ENCODE measurements around the gene CLVS2. TPM values are rescaled to one million over a fixed set of nuclear protein-coding genes. Genes with fewer than 3 reads are reported as not detected.

CLVS2 gene
- total and polyA plus RNA-seq, 2 of the 4 experiments (the other 2 are of a cell fraction): 0.02 TPM; not detected in 1

- Histone ChIP-seq H3K4ac (ENCODE audit: low read depth, low read length) (no peak overlapping the region), H3K4me1 (ENCODE audit: control insufficient read depth, insufficient read depth, low read length) (no peaks in the 10 kb centered on the region), H4K5ac (ENCODE audit: low read depth, low read length) (no peak overlapping the region), H3K36me3 (ENCODE audit: control insufficient read depth, insufficient read depth, low read length) (no peaks in the 10 kb centered on the region), H3K23ac (ENCODE audit: low read depth, low read length) (no peak overlapping the region), H3K56ac (ENCODE audit: extremely low read depth, insufficient read depth, low read length) (no peak overlapping the region), H4K20me1 (ENCODE audit: insufficient read depth, low read length) (no peaks in the 10 kb centered on the region), H2BK5ac (ENCODE audit: low read depth, low read length, poor library complexity, severe bottlenecking) (no peak overlapping the region), H2BK15ac (ENCODE audit: low read depth, low read length) (no peak overlapping the region), H2BK20ac (ENCODE audit: low read depth, low read length) (no peak overlapping the region), H3K79me1 (ENCODE audit: low read depth in 1 of 2, low read length in 2 of 2) (no peaks in the 10 kb centered on the region), H2AK9ac (replicated peaks; ENCODE audit: low read depth, low read length, poor library complexity) (no peak overlapping the region), H3K9me3 (ENCODE audit: control insufficient read depth, insufficient read depth, low read length) (peaks cover 10% of the 10 kb centered on the region), H2AK5ac (ENCODE audit: low read depth, low read length) (no peak overlapping the region), H3K9me1 (ENCODE audit: insufficient read depth, low read length) (no peaks in the 10 kb centered on the region), H4K91ac (ENCODE audit: insufficient read depth, low read depth, low read length) (no peak overlapping the region), H2AFZ (replicated peaks; ENCODE audit: low read length, poor library complexity) (no peak overlapping the region), H3K27ac (ENCODE audit: insufficient read depth, low read length) (no peak overlapping the region), H3K27me3 (ENCODE audit: control insufficient read depth, insufficient read depth, low read length) (no peaks in the 10 kb centered on the region), H3K9ac (ENCODE audit: low read depth, low read length) (no peak overlapping the region), H3K4me2 (ENCODE audit: low read depth, low read length) (no peak overlapping the region), H3K4me3 (ENCODE audit: insufficient read depth, low read depth, low read length) (no peak overlapping the region), H4K8ac (ENCODE audit: low read depth in 2 of 2, low read length in 2 of 2) (no peak overlapping the region), H3K14ac (replicated peaks; ENCODE audit: low read depth, low read length) (no peak overlapping the region), H3K18ac (ENCODE audit: low read depth, low read length) (no peak overlapping the region), H2BK120ac (ENCODE audit: low read depth, low read length) (no peak overlapping the region)
- TF ChIP-seq CTCF (conservative IDR thresholded peaks at IDR 0.05; ENCODE audit: low read depth, low read length) (no peak), POLR2A (IDR thresholded peaks at IDR 0.05; ENCODE audit: low read depth, low read length) (no peak), MAFK (IDR thresholded peaks at IDR 0.05; ENCODE audit: low read depth, low read length) (no peak), MXI1 (IDR thresholded peaks at IDR 0.05; ENCODE audit: borderline replicate concordance, low read depth, low read length) (no peak), BHLHE40 (IDR thresholded peaks at IDR 0.05; ENCODE audit: low read depth, low read length) (no peak), SMC3 (IDR thresholded peaks at IDR 0.05; ENCODE audit: low read depth, low read length) (no peak)
- TF ChIP-seq, protein P1, sequence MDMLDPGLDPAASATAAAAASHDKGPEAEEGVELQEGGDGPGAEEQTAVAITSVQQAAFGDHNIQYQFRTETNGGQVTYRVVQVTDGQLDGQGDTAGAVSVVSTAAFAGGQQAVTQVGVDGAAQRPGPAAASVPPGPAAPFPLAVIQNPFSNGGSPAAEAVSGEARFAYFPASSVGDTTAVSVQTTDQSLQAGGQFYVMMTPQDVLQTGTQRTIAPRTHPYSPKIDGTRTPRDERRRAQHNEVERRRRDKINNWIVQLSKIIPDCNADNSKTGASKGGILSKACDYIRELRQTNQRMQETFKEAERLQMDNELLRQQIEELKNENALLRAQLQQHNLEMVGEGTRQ (IDR thresholded peaks at IDR 0.05; ENCODE audit: low read depth, low read length): no peak
- 52% methylated on average over 5 of the region's 8 CpGs; no CpG with 5 or more reads in 1 of the 2 experiments for WGBS, 2 experiments (ENCODE audit: extremely low coverage in 2 of 2, insufficient read length in 1 of 2)
- dilution Hi-C loops (cut with HindIII; ENCODE audit: low sequenced_read_pairs, unreplicated experiment) (no loop called here), in situ Hi-C loops (cut with MboI; ENCODE audit: low sequenced_read_pairs) (no loop called here), intact Hi-C loops (cut with micrococcal nuclease) (no loop called here)
- no peak for DNase-seq
- BruUV-seq (replicated peaks): no TSS peak
- ATAC-seq (ENCODE audit: low read depth): no peak
- POLR2A ChIA-PET (ENCODE audit: unreplicated experiment): no interaction called here
- CTCF ChIA-PET: no interaction called here
These were observed 57.7 kb downstream of the CLVS2 start for GRCh38 chr6:123053602-123054225.
